Mesenchymal stem cell (in vitro differentiated cells and primary cell): ENCODE data around the gene KLHL17.

Experiments
- DNase-seq: peaks from one replicate; pipeline ENCODE4 v3.0.0-alpha.2; 2013
- H2AFZ ChIP-seq: one replicate; pipeline ENCODE4 v1.6.1; 2013; ENCODE audit warnings: low read depth, mild to moderate bottlenecking, control low read depth, inconsistent platforms, low read length, moderate library complexity
- H2AK5ac ChIP-seq: 2 replicates; pipeline ENCODE4 v1.6.1; 2013; ENCODE audit warnings: low read length, moderate library complexity, mild to moderate bottlenecking, inconsistent platforms; ENCODE audit not compliant: severe bottlenecking
- H2BK120ac ChIP-seq: one replicate; pipeline ENCODE4 v1.6.1; 2013; ENCODE audit warnings: low read depth, mild to moderate bottlenecking, inconsistent platforms, low read length, moderate library complexity
- H2BK12ac ChIP-seq, 2 experiments: one replicate each; pipeline ENCODE4 v1.6.1; 2013; ENCODE audit warnings: inconsistent platforms in 2 of 2, low read length in 2 of 2, mild to moderate bottlenecking in 2 of 2, moderate library complexity in 2 of 2, control low read depth in 1 of 2
- H2BK15ac ChIP-seq: one replicate; pipeline ENCODE4 v1.6.1; 2013; ENCODE audit warnings: mild to moderate bottlenecking, low read depth, inconsistent platforms; ENCODE audit not compliant: poor library complexity, severe bottlenecking
- H2BK5ac ChIP-seq: 2 replicates; pipeline ENCODE4 v1.6.1; 2013; ENCODE audit warnings: low read depth, mild to moderate bottlenecking, low read length, control low read depth, inconsistent platforms; ENCODE audit not compliant: poor library complexity, severe bottlenecking
- H3K14ac ChIP-seq, 2 experiments: one replicate each; pipeline ENCODE4 v1.6.1; 2013; ENCODE audit warnings: inconsistent platforms in 2 of 2, low read length in 2 of 2, control low read depth in 1 of 2, mild to moderate bottlenecking in 1 of 2, moderate library complexity in 1 of 2
- H3K18ac ChIP-seq, 2 experiments: one replicate each; pipeline ENCODE4 v1.6.1; 2013; ENCODE audit warnings: inconsistent platforms in 2 of 2, low read length in 2 of 2, control low read depth in 1 of 2, low read depth in 1 of 2, mild to moderate bottlenecking in 1 of 2
- H3K23ac ChIP-seq, 2 experiments: one replicate each; pipeline ENCODE4 v1.6.1; 2013; ENCODE audit warnings: inconsistent platforms in 2 of 2, low read length in 2 of 2, mild to moderate bottlenecking in 2 of 2, moderate library complexity in 2 of 2, control low read depth in 1 of 2
- H3K27ac ChIP-seq: 2 replicates; pipeline ENCODE4 v1.5.1; 2013; ENCODE audit warnings: mild to moderate bottlenecking, moderate library complexity, low read length, control low read depth, inconsistent platforms; ENCODE audit not compliant: poor library complexity, severe bottlenecking
- H3K27me3 ChIP-seq, 2 experiments: 2 replicates each; pipeline versions ENCODE4 v1.6.1 to v1.7.0; 2013; ENCODE audit warnings: low read length in 2 of 2, mild to moderate bottlenecking in 2 of 2, moderate library complexity in 2 of 2, control low read depth in 1 of 2, inconsistent platforms in 1 of 2; ENCODE audit not compliant: control insufficient read depth in 1 of 2, insufficient read depth in 1 of 2
- H3K36me3 ChIP-seq, 2 experiments: 2 replicates each; pipeline versions ENCODE4 v1.6.1 to v1.7.0; 2013; ENCODE audit warnings: low read length in 2 of 2, control low read depth in 1 of 2, inconsistent platforms in 1 of 2, low read depth in 1 of 2, mild to moderate bottlenecking in 1 of 2; ENCODE audit not compliant: insufficient read depth in 2 of 2, control insufficient read depth in 1 of 2
- H3K4ac ChIP-seq, 2 experiments: one replicate each; pipeline ENCODE4 v1.6.1; 2013; ENCODE audit warnings: inconsistent platforms in 2 of 2, low read length in 2 of 2, mild to moderate bottlenecking in 2 of 2, moderate library complexity in 2 of 2, control low read depth in 1 of 2, low read depth in 1 of 2
- H3K4me1 ChIP-seq: 2 replicates; pipeline ENCODE4 v1.6.1; 2013; ENCODE audit warnings: low read depth, low read length, control low read depth; ENCODE audit not compliant: control insufficient read depth, insufficient read depth
- H3K4me2 ChIP-seq: 2 replicates; pipeline ENCODE4 v1.6.1; 2013; ENCODE audit warnings: low read length, mild to moderate bottlenecking, inconsistent platforms; ENCODE audit not compliant: poor library complexity, severe bottlenecking
- H3K4me3 ChIP-seq, 2 experiments: 2 replicates each; pipeline versions ENCODE4 v1.5.1 to v1.7.0; 2013; ENCODE audit warnings: low read length in 2 of 2, mild to moderate bottlenecking in 2 of 2, control low read depth in 1 of 2, low read depth in 1 of 2; ENCODE audit not compliant: insufficient read depth in 1 of 2
- H3K79me1 ChIP-seq: replicated peaks from 2 replicates; pipeline ENCODE4 v1.6.1; 2013; ENCODE audit warnings: mild to moderate bottlenecking, control low read depth, low read length, inconsistent platforms; ENCODE audit not compliant: poor library complexity, severe bottlenecking
- H3K9ac ChIP-seq: 2 replicates; pipeline ENCODE4 v1.7.0; 2013; ENCODE audit warnings: mild to moderate bottlenecking, low read length, moderate library complexity
- H3K9me3 ChIP-seq: 2 replicates; pipeline ENCODE4 v1.7.0; 2013; ENCODE audit warnings: mild to moderate bottlenecking, low read length; ENCODE audit not compliant: control insufficient read depth
- H4K8ac ChIP-seq: one replicate; pipeline ENCODE4 v1.6.1; 2013; ENCODE audit warnings: inconsistent platforms, mild to moderate bottlenecking, low read length, moderate library complexity
- H4K91ac ChIP-seq: one replicate; pipeline ENCODE4 v1.6.1; 2013; ENCODE audit warnings: mild to moderate bottlenecking, low read length, inconsistent platforms
- WGBS: methylation state at CpG from one replicate; pipeline ENCODE4 v1.1.7; 2013; ENCODE audit warnings: mixed read lengths; 5-methylcytosine and 5-hydroxymethylcytosine counted together

Gene KLHL17

DNA sequence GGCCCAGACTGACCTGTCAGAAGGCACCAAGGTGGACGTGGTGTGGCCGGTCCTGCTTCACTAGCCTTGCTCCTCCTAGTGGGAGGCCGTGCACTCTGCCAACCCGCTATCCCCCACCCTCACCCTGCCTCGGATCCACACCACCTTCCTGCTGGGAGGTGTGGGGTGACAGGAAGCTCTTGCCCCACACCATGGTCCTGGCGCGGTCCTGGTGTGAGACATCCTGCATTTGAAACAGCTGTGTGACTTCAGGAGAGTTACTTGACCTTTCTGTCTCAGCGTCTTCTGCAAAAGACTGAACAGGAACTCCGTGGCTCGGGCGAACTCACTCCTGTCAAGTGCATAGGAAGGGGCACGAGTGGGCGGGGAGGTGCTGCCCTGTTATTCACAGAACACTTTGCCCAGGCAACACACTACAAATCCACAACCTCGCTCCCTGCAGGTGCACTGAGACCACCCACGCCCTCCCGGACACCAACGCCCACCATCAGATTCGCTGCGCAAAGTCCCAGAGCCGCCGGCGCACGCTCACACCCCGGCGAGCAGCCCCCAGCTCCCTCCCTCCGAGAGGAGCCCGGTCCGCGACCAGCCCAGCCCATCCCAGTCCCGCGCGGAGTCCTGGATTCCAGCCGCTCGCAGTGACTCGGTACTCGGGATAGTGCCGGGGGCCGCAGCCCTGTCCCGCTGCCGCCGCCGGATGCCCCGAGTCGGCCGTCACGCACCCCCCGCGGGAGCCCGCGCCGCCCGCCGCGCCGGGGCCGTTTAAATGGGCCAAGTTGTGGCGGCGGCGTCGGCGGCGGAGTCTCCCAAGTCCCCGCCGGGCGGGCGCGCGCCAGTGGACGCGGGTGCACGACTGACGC is 37.0 kb upstream of the KLHL17 start, which contains the start of gene SAMD11:
SAMD11 (plus strand) TSS at position 793 of the 860 bp plus-strand sequence. CDS start 509 bp downstream, outside the sequence.
- Histone ChIP-seq H3K4me2 (peak within 1 kb of the TSS; percentile 72), H4K8ac (peak within 1 kb of the TSS; percentile 38), H3K9ac (no peak within 1 kb of the TSS), H4K91ac (peak within 1 kb of the TSS; percentile 70), H3K4me1 (peaks cover 54% of the 10 kb centered on the region), H2BK15ac (peak within 1 kb of the TSS; percentile 79), H3K14ac (peak within 1 kb of the TSS in 1 of 2 experiments; percentile 66), H2AK5ac (no peak within 1 kb of the TSS), H3K4me3 (peak within 1 kb of the TSS; percentile 46 to 61), H3K36me3 (peaks cover 0 to 2% of the 10 kb centered on the region in 2 experiments), H3K4ac (peak within 1 kb of the TSS; percentile 17 to 82), H3K18ac (peak within 1 kb of the TSS; percentile 52 to 92), H2BK120ac (peak within 1 kb of the TSS; percentile 23), H2AFZ (peak within 1 kb of the TSS; percentile 7), H2BK5ac (no peak within 1 kb of the TSS), H3K27me3 (peaks cover 70 to 72% of the 10 kb centered on the region in 2 experiments), H3K27ac (no peak within 1 kb of the TSS), H3K23ac (peak within 1 kb of the TSS in 1 of 2 experiments; percentile 97), H3K9me3 (no peaks in the 10 kb centered on the region), H2BK12ac (peak within 1 kb of the TSS in 1 of 2 experiments; percentile 95), H3K79me1 (no peaks in the 10 kb centered on the region)
- DNase-seq: peak; percentile 84
- WGBS: 3% methylated on average over 70 of the region's 72 CpGs

DNA sequence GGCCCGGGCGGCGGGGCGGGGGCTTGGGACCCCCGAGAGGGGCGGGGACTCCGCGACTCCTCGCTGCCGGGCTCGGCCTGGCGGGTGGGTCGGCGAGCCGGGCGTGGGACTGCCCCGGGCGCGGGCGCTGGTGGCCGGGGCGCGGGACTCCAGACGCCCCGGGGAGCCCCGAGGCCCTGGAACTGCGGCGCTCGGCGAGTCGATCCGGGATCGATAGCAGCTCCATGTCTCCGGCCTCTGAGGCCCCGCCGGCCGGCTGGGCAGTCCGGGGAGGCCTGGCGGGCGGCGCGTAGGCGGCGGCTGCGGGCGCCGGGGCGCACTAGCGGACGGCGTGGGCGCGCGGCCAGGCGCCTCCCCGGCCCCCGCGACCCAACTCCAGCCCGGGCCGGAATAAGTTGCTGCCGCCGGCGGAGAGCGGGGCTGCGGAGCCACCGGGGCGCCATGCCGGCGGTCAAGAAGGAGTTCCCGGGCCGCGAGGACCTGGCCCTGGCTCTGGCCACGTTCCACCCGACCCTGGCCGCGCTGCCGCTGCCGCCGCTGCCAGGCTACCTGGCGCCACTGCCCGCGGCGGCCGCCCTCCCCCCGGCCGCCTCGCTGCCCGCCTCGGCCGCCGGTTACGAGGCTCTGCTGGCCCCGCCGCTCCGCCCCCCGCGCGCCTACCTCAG is 36.3 kb upstream of the KLHL17 start:
- H3K23ac ChIP-seq: peak overlapping the region in 1 of 2 experiments; percentile 30
- H2BK5ac ChIP-seq: no peak overlapping the region
- no peak for DNase-seq
- H3K36me3 ChIP-seq: peaks cover 0 to 3% of the 10 kb centered on the region in 2 experiments
- H4K91ac ChIP-seq: no peak overlapping the region
- H3K18ac ChIP-seq: peak overlapping the region; percentile 52 to 88
- peaks cover 63 to 71% of the 10 kb centered on the region in 2 experiments for H3K27me3 ChIP-seq
- peak overlapping the region; percentile 46 to 55 for H3K4me3 ChIP-seq
- H3K79me1 ChIP-seq: no peaks in the 10 kb centered on the region
- peak overlapping the region; percentile 79 for H2BK15ac ChIP-seq
- H3K14ac ChIP-seq: no peak overlapping the region
- H2AK5ac ChIP-seq: no peak overlapping the region
- H2AFZ ChIP-seq: peak overlapping the region; percentile 7
- H3K27ac ChIP-seq: no peak overlapping the region
- peaks cover 54% of the 10 kb centered on the region for H3K4me1 ChIP-seq
- H4K8ac ChIP-seq: peak overlapping the region; percentile 38
- H3K9ac ChIP-seq: no peak overlapping the region
- peak overlapping the region; percentile 71 for H3K4me2 ChIP-seq
- H2BK120ac ChIP-seq: peak overlapping the region; percentile 11
- peak overlapping the region in 1 of 2 experiments; percentile 82 for H3K4ac ChIP-seq
- under 1% methylated on average over 64 of the region's 98 CpGs for WGBS
- no peaks in the 10 kb centered on the region for H3K9me3 ChIP-seq
- peak overlapping the region in 1 of 2 experiments; percentile 65 for H2BK12ac ChIP-seq

DNA sequence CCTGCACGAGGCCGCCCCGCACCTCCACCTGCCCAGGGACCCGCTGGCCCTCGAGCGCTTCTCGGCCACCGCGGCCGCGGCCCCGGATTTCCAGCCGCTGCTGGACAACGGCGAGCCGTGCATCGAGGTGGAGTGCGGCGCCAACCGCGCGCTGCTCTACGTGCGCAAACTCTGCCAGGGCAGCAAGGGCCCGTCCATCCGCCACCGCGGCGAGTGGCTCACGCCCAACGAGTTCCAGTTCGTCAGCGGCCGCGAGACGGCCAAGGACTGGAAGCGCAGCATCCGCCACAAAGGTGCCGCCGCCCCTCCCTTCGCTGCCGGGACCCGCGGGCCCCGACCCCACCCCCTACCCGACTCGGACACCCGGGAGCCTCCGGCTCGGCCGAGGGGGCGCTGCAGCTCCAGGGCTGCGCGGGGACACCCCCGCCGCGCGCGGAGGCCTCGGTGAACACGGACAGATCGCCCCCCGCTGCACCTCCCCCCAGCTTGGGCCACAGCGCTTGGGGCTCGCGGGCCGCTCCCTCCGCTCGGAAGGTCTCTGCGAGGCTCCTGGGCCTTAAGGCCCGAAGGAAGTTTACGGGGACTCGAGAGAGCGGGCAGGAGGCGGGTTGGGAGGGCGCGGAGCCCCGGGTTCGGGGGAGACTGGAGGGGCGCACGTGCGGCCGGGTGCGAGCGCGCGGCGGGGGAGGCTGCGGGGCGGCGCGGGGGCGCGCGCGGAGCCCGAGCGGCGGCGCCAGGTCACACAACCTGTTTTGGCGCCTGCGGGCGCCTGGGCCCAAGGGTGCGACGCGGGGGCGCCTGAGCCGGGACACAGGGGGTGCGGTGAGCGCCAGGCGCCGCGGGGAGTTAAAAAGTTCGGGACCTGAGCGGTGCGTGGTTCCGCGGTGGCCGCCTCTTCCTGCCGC is 35.5 kb upstream of the KLHL17 start:
- Histone ChIP-seq H3K14ac (peak overlapping the region in 1 of 2 experiments; percentile 66), H3K36me3 (peaks cover 0 to 4% of the 10 kb centered on the region in 2 experiments), H2BK15ac (peak overlapping the region; percentile 79), H3K4ac (peak overlapping the region in 1 of 2 experiments; percentile 82), H3K27me3 (peaks cover 55 to 70% of the 10 kb centered on the region in 2 experiments), H2BK5ac (no peak overlapping the region), H2BK120ac (peak overlapping the region; percentile 23), H3K4me3 (peak overlapping the region; percentile 46 to 55), H2AFZ (peak overlapping the region; percentile 7), H2BK12ac (peak overlapping the region in 1 of 2 experiments; percentile 65), H3K4me1 (peaks cover 54% of the 10 kb centered on the region), H3K4me2 (peak overlapping the region; percentile 71), H4K91ac (no peak overlapping the region), H3K9me3 (no peaks in the 10 kb centered on the region), H4K8ac (peak overlapping the region; percentile 38), H3K79me1 (no peaks in the 10 kb centered on the region), H3K23ac (peak overlapping the region in 1 of 2 experiments; percentile 97), H3K18ac (peak overlapping the region; percentile 52 to 88), H3K9ac (no peak overlapping the region), H3K27ac (no peak overlapping the region), H2AK5ac (no peak overlapping the region)
- peak; percentile 48 for DNase-seq
- WGBS: 2% methylated on average over 64 of the region's 120 CpGs
